Islet precursor cell (in vitro differentiated cells): ENCODE measurements around the gene AP2S1.
"Not testable (repeated sequence)": the region's sequence is repeated elsewhere in the genome, so short reads cannot be mapped to it uniquely, and the experiment has no call there.

Source experiments
- DNase-seq: peaks from one replicate; pipeline ENCODE4 v3.0.0-alpha.2; 2018

AP2S1 gene

GRCh38 chr19:46839752-46840497 lies 10.7 kb downstream of the AP2S1 start:
- no peak for DNase-seq

- DNase-seq = no peak
Measured at GRCh38 chr19:46838160-46838559, 12.5 kb downstream of the AP2S1 start.

DNA sequence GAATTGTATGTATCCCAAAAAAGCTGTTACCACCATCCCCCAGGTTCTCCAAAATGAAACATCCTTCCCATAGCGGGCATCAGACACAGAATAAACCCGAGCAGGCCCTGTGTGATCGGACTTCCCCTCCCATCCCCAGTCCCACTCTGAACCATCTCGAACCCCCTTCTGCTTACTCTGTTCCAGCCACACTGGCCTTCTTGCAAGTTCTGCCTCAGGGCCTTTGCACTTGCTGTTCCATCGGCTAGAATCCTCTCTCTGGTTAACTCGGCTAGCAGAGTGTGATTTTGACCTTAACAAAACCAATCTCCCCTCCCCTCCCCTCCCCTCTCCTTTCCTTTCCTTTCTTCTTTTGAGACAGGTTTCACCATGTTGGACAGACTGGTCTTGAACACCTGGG lies 15.7 kb downstream of the AP2S1 start:
- DNase-seq = no peak

DNA sequence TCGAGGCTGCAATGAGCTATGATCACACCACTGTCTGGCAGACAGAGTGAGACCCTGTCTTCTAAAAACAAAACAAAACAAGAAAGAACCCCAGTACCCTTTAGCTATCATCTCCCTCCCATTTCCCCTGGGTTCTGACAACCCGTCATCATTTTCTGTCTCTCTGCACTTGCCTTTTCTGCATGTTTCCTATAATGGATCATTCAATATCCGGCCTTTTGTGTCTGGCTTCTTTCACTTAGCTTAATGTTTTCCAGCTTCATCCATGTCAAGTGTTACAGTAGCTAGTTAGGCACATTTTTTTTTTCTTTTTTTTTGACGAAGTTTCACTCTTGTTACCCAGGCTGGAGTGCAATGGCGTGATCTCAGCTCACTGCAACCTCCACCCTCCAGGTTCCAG lies 16.5 kb downstream of the AP2S1 start:
- no peak for DNase-seq

GRCh38 chr19:46830864-46831263 lies 19.8 kb downstream of the AP2S1 start:
- no peak for DNase-seq

DNA sequence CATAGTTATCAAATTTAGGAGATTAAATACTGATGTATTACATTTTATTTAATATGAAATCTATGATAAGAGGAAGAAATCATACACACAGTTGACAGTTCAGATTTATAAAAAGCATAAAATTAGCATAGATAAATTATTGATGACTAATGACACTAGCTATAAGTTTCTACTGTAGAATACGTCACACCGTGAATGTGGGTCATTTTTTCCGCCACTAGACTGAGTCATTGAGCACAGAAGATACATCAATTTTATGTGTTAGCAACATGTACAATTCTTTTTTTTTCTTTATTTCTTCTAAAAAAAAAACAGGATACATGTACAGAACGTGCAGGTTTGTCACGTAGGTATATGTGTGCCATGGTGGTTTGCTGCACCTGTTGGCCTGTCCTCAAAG lies 22.2 kb downstream of the AP2S1 start:
- DNase-seq = no peak

DNA sequence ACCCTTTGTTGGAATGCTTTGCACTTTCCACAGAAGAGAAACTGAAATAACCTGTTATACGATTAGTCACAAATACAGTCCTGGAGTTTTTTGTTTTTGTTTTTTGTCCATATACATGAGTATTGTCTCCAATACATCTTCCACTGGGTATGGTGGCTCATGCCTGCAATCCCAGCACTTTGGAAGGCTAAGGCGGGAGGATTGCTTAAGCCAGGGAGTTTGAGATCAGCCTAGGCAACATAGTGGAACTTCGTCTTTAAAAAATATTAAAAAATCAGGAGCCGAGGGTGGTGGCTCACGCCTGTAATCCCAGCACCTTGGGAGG lies 25.0 kb downstream of the AP2S1 start:
- DNase-seq = no peak

GRCh38 chr19:46824890-46825730 lies 25.5 kb downstream of the AP2S1 start:
- no peak for DNase-seq

- no peak for DNase-seq
Measured at GRCh38 chr19:46823049-46823448, 27.6 kb downstream of the AP2S1 start.

- not testable (repeated sequence) for DNase-seq
Measured at GRCh38 chr19:46822410-46822787, 28.2 kb downstream of the AP2S1 start.

DNA sequence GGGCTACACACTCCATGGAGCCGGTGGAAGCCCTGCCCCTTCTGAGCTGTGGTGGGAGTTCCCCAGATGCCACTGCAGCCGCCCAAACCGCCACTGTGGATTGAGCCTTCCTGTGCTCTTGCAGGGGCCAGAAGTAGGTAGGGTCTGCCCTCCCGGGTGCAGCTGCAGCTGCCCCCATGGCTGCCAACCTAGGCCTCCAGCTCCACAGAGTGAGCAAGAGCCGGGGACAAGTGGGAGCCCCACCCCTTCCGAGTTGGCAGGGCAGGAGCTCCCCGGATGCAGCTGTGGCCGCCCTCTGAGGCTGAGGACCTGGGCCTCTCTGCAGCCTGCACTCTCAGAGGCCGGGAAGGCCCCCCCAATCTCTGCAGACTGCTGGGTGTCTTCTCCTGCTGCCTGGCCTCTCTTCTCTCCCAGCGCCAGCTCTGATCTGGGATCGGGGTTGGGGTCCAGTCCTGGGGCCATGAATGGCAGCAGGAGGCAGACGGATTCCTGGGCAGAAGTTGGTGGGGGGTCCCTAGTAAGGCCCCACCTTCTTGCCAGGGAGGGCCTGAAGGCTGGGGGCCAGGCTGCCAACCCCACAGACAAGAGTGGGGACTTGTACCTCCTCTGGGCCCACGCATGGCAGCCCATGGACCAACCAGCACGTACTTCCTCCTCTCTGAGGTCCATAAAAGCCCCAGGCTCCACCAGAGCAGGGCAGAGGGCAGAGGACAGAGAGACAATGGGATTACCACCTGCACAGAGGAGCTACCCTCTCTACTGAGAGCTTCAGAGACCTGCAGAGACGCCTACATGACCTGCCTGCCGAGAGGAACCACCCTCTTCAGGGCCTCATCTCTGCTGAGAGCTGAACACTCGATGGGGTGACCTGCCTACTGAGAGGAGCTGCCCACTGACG lies 28.9 kb downstream of the AP2S1 start:
- peak; percentile 62 for DNase-seq

DNA sequence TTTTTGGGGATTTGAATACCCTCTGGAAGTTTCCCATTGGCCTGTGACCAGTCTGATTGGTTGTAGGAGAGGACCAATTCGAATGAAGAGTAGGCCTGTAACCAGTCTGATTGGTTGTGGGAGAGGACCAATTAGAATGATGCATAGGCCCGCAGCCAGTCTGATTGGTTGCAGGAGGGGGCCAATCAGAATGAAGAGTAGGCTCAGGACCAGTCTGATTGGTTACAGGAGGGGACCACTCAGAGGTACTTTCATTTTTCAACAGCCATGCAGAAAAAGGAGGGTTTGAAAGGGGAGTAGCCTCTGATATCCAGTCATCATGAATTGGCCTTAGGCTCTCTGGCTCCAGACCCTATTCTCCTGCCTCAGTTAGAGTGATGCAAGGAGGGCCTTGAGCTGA lies 31.8 kb downstream of the AP2S1 start:
- DNase-seq = no peak

GRCh38 chr19:46815833-46816627 lies 34.6 kb downstream of the AP2S1 start:
- DNase-seq = no peak

- DNase-seq = no peak
Measured at GRCh38 chr19:46813839-46814358, 36.7 kb downstream of the AP2S1 start.

- peak; percentile 63 for DNase-seq
Measured at GRCh38 chr19:46812977-46813838, 37.4 kb downstream of the AP2S1 start.

GRCh38 chr19:46809534-46810272 lies 40.9 kb downstream of the AP2S1 start:
- no peak for DNase-seq

GRCh38 chr19:46806656-46807055 lies 44.0 kb downstream of the AP2S1 start:
- DNase-seq = no peak

DNA sequence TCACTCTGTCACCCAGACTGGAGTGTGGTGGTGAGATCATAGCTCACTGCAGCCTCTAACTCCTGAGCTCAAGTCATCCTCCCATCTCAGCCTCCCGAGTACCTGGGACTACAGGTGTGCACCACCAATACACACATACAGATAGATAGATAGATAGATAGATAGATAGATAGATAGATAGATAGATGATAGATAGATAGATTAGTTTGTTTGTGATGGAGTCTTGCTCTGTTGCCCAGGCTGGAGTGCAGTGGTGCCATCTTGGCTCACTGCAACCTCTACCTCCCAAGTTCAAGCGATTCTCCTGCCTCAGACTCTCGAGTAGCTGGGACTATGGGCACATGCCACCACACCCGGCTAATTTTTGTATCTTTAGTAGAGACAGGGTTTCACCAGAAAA lies 46.2 kb downstream of the AP2S1 start:
- DNase-seq = not testable (repeated sequence)

DNA sequence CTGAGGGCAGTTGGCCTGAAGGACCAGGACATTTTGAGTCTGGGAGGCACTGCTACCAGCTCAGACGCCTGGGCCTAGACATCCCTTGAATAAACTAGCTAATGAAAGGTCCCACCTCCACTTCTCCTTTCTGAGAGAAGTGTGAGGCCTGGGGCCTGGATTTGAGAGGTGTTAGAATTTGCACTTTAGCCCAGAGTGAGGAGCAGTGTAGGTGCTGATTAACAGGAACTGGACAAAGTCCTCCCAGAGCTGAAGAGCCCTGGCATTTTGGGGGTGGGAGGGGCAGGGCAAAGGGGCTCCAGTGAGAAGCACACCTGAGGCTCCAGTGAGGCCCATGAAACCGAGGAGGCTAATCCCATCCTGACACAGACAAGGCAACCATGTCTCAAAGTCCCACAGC lies 47.1 kb downstream of the AP2S1 start:
- DNase-seq = no peak

- DNase-seq = no peak
Measured at GRCh38 chr19:46802152-46802551, 48.5 kb downstream of the AP2S1 start.

GRCh38 chr19:46798713-46799112 lies 51.9 kb downstream of the AP2S1 start:
- DNase-seq = no peak
